Cardiac septum (tissue), 1 donor: ENCODE data around the gene TOE1. TPM values are rescaled to one million over a fixed set of nuclear protein-coding genes. Genes with fewer than 3 reads are reported as not detected.
"Not testable (repeated sequence)": the region's sequence is repeated elsewhere in the genome, so short reads cannot be mapped to it uniquely, and the experiment has no call there.

Source experiments
- DNase-seq: peaks from one replicate; pipeline ENCODE4 v3.0.0-alpha.2; 2020; ENCODE audit warnings: low spot score
- intact Hi-C: fragments of 100-400 bp; cut with DNase I; formaldehyde crosslinking; loops from one replicate; pipeline ENCODE4 v1.14.0; 2022
- total RNA-seq: library from RNA; stranded (reverse); fragmentation: NEBNext Ultra II Directional; extraction: Animal tissue kit (Norgen Biotek cat#: 25700); gene quantifications from one replicate; pipeline ENCODE4 v1.2.1, GENCODE V29; 2021
- donor health status: DM: no; HTN: no; CAD: no.

TOE1 gene
- total RNA-seq, 1 donor from 2014 or later = 3.5 TPM

DNA sequence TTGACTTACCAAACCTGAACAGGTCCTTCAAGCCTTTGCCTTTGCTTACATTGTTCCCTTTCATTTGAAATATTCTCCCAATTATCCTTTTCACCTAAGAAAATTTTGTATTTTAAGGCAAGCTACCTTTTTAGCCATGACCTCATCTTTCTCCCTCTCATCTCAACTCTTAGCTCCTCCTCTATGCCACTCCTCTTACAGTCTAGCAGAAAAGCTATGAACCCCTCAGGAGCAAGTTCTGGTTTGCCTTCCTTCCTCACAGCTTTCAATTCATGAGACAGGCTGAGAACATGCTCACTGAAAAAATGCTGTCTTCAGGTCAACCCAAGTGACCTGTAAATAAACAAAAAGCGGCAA, 8.6 kb downstream of the TOE1 start:
- no peak for DNase-seq
- intact Hi-C loops = loop anchor here (5.0 kb wide), 1 partner anchor 149 kb away; no protein-coding TSS in a partner anchor

DNA sequence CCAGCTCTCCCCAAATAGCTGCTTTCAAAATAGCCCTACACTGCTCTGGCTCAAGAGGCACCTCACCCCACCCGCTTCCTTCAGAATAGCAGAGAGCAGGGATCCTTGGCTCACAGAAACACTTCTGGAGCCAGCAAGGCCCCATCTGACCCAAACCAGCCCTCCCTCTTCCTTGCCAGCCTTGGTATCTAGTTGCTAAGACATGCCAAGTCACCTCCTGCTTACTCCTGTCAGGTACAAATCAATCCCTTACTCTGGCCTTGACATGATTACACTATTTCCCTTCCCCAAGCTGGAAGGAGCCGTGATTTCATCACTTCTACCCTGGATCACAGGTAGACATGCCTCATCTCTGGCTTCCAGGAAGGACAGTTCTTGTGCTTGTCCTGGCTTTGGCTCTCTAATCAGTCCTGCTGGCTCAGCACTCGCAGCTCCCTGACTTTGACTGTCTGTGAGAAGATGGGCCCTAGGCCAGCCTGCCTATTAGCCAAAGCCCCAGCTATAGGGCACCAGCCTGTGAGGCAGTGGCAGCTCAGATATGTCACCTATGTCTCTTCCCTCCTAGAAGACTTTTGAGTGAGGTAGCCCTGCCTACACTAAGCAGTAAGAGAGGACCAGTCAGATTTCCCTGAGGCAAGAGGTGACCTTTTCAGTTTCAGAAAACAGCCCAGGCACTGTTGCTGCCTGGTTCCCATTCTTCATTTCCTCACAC, 9.2 kb downstream of the TOE1 start:
- DNase-seq = no peak
- intact Hi-C loops = loop anchor here (5.0 kb wide), 1 partner anchor 148 kb away; no protein-coding TSS in a partner anchor

DNA sequence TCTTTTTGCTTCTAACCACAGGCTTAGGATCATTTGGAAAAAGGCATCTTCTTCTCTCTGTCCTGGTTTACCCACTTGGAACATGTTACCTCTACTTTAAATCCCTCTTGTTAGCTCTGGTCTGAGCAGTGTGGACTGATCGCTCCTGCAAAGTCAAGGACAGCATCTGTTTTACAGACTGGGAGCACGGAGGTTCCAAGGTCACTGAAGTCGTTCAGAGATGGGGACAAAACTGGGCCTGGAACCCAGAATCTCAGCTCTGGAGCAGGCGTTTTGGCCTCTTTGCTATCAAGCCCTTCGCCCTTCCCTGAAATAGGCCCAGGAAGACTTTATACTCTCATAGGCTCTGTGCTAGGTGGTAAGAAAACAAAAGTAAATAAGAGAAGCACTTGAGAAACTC, 11.5 kb downstream of the TOE1 start:
- intact Hi-C loops = no loop called here
- no peak for DNase-seq

DNA sequence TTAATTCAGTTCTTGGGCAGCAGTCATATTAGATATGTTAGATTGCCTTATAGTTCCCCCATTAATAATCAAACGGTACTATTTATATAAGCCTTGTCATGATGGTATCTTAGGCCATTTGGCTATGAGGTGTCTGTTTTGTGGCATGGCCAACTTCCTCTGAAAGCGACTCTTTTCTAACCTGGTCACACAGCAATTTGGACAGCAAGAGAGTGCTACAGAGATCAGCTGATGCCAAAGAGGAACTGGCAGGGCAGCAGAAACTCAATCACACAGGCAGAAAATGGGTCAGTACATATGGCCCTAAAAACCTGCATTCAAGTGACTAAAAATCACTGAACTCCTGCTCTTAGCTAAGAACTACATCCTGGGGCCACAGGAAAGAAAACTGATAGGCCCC, 13.7 kb downstream of the TOE1 start:
- intact Hi-C loops = no loop called here
- no peak for DNase-seq

DNA sequence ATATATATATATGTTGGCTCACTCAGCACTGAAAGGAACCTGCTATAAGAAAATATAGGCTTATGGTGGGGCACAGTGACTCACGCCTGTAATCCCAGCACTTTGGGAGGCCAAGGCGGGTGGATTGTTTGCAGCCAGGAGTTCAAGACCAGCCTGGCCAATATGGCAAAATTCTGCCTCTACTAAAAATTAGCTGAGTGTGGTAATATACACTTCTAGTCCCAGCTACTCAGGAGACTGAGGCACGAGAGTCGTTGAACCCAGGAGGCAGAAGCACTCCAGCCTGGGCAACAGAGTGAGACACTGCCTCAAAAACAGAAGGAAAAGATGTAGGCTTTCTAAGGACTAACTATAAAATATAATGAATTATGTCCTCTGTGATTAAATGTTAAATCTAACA, 14.9 kb downstream of the TOE1 start:
- intact Hi-C loops = loop anchor here (5.0 kb wide), 1 partner anchor 197 kb away; the partner anchor contains the start of gene AKR1A1
- no peak for DNase-seq

DNA sequence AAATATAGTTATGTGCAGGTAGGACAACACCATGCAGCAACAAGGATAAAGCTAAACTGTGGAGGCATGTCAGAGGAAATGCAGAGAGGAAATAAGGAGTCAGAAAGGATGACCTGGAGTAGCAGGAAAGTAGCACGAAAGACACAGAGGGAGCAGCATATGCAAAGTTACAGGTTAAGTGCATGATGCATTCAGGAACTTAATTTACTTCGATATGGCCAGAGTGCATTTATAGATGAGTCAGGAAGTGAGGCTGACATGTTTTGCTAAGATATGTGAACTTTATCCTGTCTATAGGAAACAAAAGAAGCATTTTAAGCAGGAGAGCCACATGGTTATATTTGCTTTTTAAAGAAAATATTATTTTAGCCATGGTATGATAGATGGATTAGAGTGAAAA, 15.7 kb downstream of the TOE1 start:
- DNase-seq = no peak
- intact Hi-C loops = loop anchor here (5.0 kb wide), 1 partner anchor 197 kb away; the partner anchor contains the start of gene AKR1A1

DNA sequence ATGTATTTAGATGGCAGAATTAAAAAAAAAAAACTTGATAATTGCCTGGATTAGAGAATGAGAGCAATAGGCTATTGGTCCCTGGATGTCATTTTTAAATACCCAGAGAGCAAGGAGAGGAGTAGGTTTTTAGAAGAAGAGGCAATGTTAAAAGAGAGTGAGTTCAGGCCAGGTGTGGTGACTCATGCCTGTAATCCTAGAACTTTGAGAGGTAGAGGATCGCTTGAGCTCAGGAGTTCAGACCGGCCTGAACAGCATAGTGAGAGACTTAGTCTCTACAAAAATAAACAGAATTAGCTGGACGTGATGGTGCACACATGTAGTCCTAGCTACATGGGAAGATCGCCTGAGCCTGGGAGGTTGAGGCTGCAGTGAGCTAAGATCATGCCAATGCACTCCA, 16.2 kb downstream of the TOE1 start:
- no peak for DNase-seq
- intact Hi-C loops = loop anchor here (5.0 kb wide), 1 partner anchor 196 kb away; the partner anchor contains the start of gene AKR1A1

DNA sequence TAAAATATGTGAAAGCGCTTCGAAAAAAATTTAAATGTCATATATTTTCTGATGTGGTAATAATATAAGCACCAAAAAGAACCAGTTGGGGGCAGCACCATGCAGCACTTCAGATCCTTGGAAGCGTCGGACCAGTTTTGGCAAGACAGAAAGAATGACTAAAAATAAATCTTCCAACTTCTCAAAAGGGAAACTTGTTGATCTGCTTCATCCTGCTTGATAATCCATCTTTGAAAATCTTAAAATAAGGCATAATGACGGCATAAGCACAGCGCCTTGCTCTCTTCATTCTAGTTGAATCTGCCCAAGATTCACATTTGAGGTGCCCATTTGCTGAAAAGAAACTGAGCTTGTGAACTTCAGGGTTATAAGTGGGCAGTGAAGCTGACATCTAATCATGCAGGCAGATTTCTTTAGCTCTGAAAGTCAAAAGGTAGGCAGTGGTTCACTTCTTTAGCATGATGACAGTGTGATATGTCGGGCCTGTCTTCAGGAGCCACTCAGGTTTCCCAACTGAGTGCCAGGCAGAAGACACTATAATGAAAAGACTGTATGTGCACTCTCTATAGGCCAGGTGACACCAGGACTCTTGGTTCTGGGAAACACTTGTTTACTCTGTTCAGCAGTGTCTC, 20.0 kb downstream of the TOE1 start:
- intact Hi-C loops = loop anchor here (1.0 to 5.0 kb wide), 3 partner anchors 133 to 212 kb away; partner anchors contain the start of gene AKR1A1
- DNase-seq = no peak

DNA sequence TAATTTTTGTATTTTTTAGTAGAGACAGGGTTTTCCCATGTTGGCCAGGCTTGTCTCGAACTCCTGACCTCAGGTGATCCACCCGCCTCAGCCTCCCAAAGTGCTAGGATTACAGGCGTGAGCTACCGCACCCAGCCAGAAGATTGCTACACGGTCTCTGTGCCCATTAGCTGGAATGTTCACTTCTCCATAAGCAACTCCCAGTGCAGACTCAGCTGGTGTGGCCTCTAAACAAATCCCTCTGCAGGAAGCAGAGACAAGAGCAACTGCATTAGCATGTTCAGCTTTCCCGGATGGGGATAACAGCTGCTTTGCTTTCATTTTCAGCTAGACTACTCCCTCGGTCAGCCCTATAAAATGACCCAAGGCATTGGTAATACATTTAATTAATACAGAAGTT, 21.0 kb downstream of the TOE1 start:
- intact Hi-C loops = loop anchor here (5.0 kb wide), 1 partner anchor 211 kb away; no protein-coding TSS in a partner anchor
- DNase-seq = not testable (repeated sequence)

DNA sequence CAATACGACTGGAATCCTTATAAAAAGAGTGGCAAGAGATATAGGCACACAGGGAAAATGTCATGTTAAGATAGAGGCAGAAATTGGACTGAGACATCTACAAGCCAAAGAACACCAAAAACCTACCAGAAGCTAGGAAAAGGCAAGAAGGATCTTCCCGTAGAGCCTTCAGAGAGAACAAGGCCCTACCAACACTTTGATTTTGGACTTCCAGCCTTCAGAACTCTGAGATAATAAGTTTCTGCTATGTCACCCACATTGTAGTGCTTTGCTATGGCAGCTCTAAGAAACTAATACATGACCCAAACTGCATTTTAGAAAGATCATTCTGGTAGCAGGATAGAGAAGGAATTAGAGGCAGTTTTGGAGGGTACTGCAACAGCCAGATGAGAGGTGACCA, 24.3 kb downstream of the TOE1 start:
- no peak for DNase-seq
- intact Hi-C loops = loop anchor here (5.0 kb wide), 1 partner anchor 208 kb away; no protein-coding TSS in a partner anchor

DNA sequence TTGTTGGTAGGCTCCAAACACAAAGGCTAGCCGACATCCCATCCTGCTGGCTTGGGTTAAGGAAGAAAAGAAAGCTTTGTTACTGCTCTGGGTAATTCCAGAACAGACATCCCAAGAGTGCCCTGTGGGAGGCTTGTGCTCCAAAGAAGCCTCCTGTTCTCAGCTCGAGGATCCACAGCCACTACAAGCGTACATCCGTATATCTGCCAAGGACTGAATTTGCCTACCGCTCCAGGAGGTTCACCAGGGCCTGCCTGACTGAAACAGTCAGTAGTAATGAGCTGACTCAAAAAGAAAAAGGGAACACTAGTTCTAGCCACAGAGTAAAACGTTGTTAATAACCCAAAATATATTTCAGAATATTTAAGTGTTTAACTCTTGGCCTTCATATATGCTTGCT, 25.1 kb downstream of the TOE1 start:
- intact Hi-C loops = no loop called here
- no peak for DNase-seq

DNA sequence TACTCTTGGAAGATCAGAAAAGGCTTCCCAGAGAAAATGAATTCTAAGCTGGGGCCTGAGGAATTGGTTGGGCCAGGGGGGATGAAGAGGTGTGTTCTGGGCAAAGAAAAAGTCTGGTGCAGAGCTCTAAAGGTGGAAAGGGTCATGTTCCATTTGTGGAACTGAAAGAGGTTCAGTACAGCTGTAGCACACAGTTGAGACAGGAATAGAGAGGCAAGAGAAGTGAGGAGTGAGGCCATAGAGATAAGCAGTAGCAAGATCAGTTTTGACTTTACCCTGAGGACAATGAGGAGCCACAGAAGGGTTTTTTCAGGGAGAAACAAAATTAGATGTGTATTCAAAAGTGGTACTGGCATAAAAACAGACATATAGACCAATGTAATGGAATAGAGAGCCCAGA, 30.6 kb downstream of the TOE1 start:
- DNase-seq = no peak
- intact Hi-C loops = no loop called here

DNA sequence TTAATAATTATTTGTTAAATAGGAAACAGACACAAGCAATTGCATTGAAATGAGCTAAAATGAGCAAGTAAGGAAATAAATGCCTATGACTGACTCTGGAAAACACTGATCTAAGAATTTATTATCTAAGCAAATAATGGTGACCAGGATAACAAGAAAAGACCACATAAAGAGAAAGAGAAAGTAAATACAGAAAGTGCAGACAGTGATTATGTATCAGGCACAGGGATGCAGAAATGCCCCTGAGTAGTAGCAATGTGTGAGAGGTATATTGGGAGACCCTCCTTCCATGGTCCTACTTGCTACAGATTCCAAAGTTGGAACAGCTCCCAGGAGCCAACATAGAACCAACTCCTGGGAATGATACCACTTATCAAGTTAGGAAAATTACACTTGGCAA, 33.6 kb downstream of the TOE1 start:
- DNase-seq = no peak
- intact Hi-C loops = no loop called here

DNA sequence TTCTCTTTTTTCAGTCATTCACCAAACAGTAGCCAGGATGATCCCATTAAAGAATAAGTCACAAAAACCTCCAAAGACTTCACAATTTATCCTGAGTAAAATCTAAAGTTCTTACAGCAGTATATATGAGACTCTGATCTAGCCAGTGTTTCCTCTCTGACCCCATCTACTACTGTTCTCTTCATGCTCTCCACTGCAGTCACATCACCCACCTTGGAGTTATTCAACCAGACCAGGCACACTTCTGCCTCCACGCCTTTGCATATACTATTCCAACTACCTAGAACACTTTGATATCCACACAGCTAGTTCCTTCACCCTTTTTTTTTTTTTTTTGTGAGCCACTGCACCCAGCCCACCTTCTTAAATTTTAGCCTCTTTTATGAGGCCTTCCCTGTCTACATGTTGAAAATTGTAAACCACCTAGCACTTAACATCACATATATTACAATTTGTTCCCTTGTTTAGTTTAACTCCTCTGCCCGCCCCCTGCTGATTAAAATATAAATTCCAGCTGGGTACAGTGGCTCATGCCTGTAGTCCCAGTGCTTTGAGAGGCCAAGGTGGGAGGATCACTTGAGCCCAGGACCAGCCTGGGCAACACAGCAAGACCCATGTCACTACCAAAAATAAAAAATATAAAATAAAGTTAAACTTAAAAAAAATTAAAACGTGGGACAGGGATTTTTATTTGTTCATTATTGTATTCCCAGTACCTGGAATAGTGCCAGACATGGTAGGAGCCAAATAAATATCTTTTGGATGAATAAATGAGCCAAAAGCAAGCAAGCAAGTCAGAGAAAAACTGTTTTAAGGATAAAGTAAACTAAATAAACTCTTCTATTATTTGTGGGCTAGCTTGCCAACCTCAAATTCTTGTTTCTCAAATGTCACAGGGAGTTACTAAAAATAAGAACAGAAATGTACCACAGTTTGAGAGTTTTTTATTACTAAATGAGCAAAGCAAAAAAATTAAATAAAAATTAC, 35.4 kb downstream of the TOE1 start:
- intact Hi-C loops = no loop called here
- no peak for DNase-seq

DNA sequence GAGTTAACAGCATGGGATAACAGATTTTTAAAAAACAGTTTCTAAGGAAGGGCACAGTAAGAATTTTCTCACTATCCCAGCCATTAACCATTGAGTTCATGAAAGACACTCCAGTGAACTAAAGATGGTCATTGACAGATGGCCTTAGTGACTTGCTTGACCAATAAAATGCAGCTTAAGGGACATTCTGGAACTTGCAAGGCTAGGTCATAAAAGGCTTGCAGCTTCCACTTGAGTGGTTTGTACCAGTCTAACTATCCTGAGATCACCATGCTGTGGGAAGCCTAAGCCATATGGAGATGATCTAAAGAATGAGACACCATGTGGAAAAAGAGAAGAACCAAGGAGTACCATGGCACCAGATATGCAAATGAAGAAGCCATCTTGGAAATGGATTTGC, 38.2 kb downstream of the TOE1 start:
- DNase-seq = no peak
- intact Hi-C loops = no loop called here

DNA sequence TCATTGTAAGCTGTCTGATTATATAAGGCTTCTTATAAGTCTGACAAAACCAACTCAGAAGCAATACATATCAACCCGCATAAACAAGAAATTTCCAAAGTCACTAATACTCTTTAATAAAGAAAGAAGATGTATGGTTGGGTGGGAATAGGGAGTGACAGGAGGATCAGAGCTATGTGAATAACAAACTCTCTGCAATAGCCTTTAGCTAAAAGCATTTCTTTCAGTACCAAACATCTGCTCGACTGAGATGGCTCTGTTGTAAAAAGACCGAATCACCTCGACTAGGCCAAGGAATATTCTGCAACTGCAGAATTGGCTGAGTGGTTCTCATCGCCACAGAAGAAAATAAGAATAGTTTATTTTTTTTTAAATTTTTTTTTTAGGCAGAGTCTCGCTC, 39.6 kb downstream of the TOE1 start:
- DNase-seq = no peak
- intact Hi-C loops = no loop called here

DNA sequence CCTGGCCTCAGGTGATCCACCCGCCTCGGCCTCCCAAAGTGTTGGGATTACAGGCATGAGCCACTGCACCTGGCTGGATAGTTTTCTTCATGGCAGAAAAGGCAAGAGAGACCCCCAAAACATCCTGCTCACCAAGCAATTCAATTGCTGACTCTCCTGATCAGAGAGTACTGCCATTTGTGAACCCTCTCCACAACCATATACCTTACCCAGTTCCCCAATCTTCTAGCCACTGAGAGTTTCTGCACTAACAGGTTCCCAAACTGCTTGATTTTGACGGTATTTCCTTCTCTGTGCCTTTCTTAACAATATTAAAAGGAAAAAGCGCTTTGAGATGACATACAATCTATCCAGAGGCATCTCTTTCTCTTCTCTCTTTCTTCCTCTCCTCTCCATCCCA, 40.2 kb downstream of the TOE1 start:
- DNase-seq = no peak
- intact Hi-C loops = no loop called here

DNA sequence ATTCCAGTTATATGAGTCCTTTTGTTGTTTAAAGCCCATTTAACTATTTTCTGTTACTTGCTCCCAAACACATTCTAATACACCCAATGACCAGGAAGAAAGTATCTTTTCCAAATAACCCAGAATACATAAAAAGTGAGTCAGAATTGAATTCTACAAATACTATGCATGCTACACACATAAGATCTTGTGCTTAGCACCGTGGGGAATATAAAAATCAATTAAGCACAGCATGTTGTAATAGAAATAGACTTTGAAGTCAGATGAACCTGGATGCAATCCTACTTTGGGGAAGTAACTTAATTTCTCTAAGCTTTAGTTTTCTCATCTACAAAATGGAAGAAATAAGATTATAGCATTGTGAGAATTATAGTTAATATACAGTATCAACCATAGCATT, 40.8 kb downstream of the TOE1 start:
- intact Hi-C loops = no loop called here
- DNase-seq = no peak

DNA sequence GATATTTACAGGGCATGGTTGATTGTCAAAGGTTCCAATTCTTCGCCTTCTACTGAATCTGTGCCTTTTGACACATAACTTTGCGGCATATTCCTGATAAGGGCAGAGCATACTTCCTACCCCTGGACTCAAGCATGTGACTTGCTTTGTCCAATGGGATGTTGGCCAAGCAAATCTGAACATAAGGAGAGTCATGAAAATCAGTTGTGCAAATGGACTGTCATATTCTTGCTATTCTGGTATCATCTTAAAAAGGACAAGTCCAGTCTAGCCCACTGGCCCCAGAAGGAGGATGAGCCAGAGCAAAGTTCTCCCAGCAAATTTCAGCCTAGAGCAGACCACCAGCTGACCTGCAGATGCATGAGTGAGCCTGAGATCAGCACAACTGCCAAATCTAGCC, 41.3 kb downstream of the TOE1 start:
- intact Hi-C loops = no loop called here
- no peak for DNase-seq

DNA sequence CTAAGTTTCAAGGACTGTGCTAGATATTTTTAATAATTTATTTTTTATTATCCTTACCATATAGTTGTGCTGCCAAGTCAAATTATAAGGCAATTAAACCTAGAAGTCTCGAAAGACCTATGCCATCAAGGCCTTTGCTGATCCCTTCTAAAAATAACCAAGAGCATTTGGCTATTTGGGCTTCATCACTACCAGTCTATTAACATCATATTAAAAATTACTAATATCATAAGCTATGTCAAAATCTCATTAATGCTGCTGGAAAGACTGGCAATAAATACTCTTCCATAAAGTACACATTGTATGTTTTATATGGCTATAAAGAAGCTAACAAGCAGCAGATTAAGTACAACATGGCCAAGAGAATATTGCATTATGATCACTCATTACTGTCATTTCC, 43.2 kb downstream of the TOE1 start:
- DNase-seq = no peak
- intact Hi-C loops = no loop called here
